Upper lobe of left lung (tissue), 4 donors: Measurements from ENCODE around the gene DHX8.

Experiments used
- POLR2A ChIP-seq, 4 donors: fragments of 450-650 bp; IDR thresholded peaks; one replicate each; pipeline ENCODE4 v1.5.1; 2016 to 2017; ENCODE audit warnings: antibody characterized with exemption in 4 of 4, mild to moderate bottlenecking in 2 of 4
- POLR2AphosphoS5 ChIP-seq, 2 donors: sonication (generic); formaldehyde crosslinking; IDR thresholded peaks; one replicate each; pipeline ENCODE4 v1.5.1; 2017; ENCODE audit warnings: antibody characterized with exemption in 2 of 2
- TF ChIP-seq, protein P1 (sequence below), 6 experiments: fragments of 450-650 bp in 4 of 6; fragments of 200-600 bp in 2 of 6; sonication (generic) in 2 of 6; IDR thresholded peaks; one replicate each; pipeline ENCODE4 v1.5.1; 2016 to 2019; ENCODE audit warnings: antibody characterized with exemption in 6 of 6

- no peak for TF ChIP-seq POLR2AphosphoS5 (IDR thresholded peaks at IDR 0.05)
- no peak for TF ChIP-seq POLR2A (IDR thresholded peaks at IDR 0.05)
- TF ChIP-seq, protein P1, sequence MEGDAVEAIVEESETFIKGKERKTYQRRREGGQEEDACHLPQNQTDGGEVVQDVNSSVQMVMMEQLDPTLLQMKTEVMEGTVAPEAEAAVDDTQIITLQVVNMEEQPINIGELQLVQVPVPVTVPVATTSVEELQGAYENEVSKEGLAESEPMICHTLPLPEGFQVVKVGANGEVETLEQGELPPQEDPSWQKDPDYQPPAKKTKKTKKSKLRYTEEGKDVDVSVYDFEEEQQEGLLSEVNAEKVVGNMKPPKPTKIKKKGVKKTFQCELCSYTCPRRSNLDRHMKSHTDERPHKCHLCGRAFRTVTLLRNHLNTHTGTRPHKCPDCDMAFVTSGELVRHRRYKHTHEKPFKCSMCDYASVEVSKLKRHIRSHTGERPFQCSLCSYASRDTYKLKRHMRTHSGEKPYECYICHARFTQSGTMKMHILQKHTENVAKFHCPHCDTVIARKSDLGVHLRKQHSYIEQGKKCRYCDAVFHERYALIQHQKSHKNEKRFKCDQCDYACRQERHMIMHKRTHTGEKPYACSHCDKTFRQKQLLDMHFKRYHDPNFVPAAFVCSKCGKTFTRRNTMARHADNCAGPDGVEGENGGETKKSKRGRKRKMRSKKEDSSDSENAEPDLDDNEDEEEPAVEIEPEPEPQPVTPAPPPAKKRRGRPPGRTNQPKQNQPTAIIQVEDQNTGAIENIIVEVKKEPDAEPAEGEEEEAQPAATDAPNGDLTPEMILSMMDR (IDR thresholded peaks at IDR 0.05), result no peak
Observed at GRCh38 chr17:43517615-43518386, 34.0 kb downstream of the DHX8 start.
